Measurements from ENCODE around the gene PSEN1. TPM values are rescaled to one million over a fixed set of nuclear protein-coding genes. Genes with fewer than 3 reads are reported as not detected.

Gene PSEN1
- polyA plus RNA-seq, 1 donor (not counting 4 experiments of a cell fraction or from before 2014, with no cell fraction given): 32.6 TPM

- H3K79me2 ChIP-seq (ENCODE audit: control insufficient read depth, insufficient read depth, low read length): no peaks in the 10 kb centered on the region
- H3K4me3 ChIP-seq (ENCODE audit: control insufficient read depth in 2 of 3, extremely low read depth in 1 of 3, insufficient read depth in 2 of 3, low read depth in 1 of 3, low read length in 3 of 3): peak overlapping the region in 1 of 3 experiments; percentile 33
- peaks cover 3% of the 10 kb centered on the region for H3K9me1 ChIP-seq (ENCODE audit: control insufficient read depth, extremely low read depth, insufficient read depth, low read length)
- peaks cover 39% of the 10 kb centered on the region for H3K27me3 ChIP-seq (ENCODE audit: control insufficient read depth, extremely low read depth, insufficient read depth, low read length)
- dilution Hi-C loops (cut with MboI; ENCODE audit: extremely low pct_ligation_motif_present, low sequenced_read_pairs): no loop called here
- FAIRE-seq: peak; percentile 88
- TF ChIP-seq EZH2 (IDR thresholded peaks at IDR 0.05; ENCODE audit: low read length) (no peak), CTCF (optimal IDR thresholded peaks at IDR 0.05 in 1 of 3, IDR thresholded peaks at IDR 0.05 in 1 of 3, conservative IDR thresholded peaks at IDR 0.05 in 1 of 3; ENCODE audit: extremely low read depth in 1 of 3, insufficient read depth in 2 of 3, low read length in 3 of 3) (no peak)
- H3K4me1 ChIP-seq (ENCODE audit: control insufficient read depth, extremely low read depth, insufficient read depth, low read length): peaks cover 42% of the 10 kb centered on the region
- peak overlapping the region; percentile 4 for H2AFZ ChIP-seq (ENCODE audit: control insufficient read depth, low read length)
- H3K27ac ChIP-seq (ENCODE audit: control insufficient read depth, insufficient read depth, low read length): peak overlapping the region; percentile 33
- no peak for DNase-seq (ENCODE audit: low read depth, low spot score)
- H3K36me3 ChIP-seq (ENCODE audit: control insufficient read depth in 2 of 2, extremely low read depth in 1 of 2, insufficient read depth in 2 of 2, low read length in 2 of 2): no peaks in the 10 kb centered on the region
- no peaks in the 10 kb centered on the region for H3K9me3 ChIP-seq (ENCODE audit: control insufficient read depth, low read depth, low read length)
- H3K9ac ChIP-seq (ENCODE audit: control insufficient read depth, extremely low read depth, insufficient read depth, low read length): peak overlapping the region; percentile 53
- peak overlapping the region; percentile 45 for H3K4me2 ChIP-seq (ENCODE audit: control insufficient read depth, extremely low read depth, insufficient read depth, low read depth, low read length)
- peaks cover 3% of the 10 kb centered on the region for H4K20me1 ChIP-seq (ENCODE audit: control insufficient read depth, extremely low read depth, insufficient read depth, low read length)
Measured at GRCh38 chr14:73241481-73242165, 105.3 kb downstream of the PSEN1 start.

- no peak overlapping the region for H2AFZ ChIP-seq (ENCODE audit: control insufficient read depth, low read length)
- H3K9ac ChIP-seq (ENCODE audit: control insufficient read depth, extremely low read depth, insufficient read depth, low read length): peak overlapping the region; percentile 53
- peaks cover 6% of the 10 kb centered on the region for H3K79me2 ChIP-seq (ENCODE audit: control insufficient read depth, insufficient read depth, low read length)
- peaks cover 45% of the 10 kb centered on the region for H3K4me1 ChIP-seq (ENCODE audit: control insufficient read depth, extremely low read depth, insufficient read depth, low read length)
- no peaks in the 10 kb centered on the region for H3K36me3 ChIP-seq (ENCODE audit: control insufficient read depth in 2 of 2, extremely low read depth in 1 of 2, insufficient read depth in 2 of 2, low read length in 2 of 2)
- H3K4me2 ChIP-seq (ENCODE audit: control insufficient read depth, extremely low read depth, insufficient read depth, low read depth, low read length): peak overlapping the region; percentile 45
- dilution Hi-C loops (cut with MboI; ENCODE audit: extremely low pct_ligation_motif_present, low sequenced_read_pairs): no loop called here
- H3K9me3 ChIP-seq (ENCODE audit: control insufficient read depth, low read depth, low read length): no peaks in the 10 kb centered on the region
- peaks cover 31% of the 10 kb centered on the region for H3K27me3 ChIP-seq (ENCODE audit: control insufficient read depth, extremely low read depth, insufficient read depth, low read length)
- H3K4me3 ChIP-seq (ENCODE audit: control insufficient read depth in 2 of 3, extremely low read depth in 1 of 3, insufficient read depth in 2 of 3, low read depth in 1 of 3, low read length in 3 of 3): no peak overlapping the region
- no peak for TF ChIP-seq EZH2 (IDR thresholded peaks at IDR 0.05; ENCODE audit: low read length)
- TF ChIP-seq CTCF (optimal IDR thresholded peaks at IDR 0.05 in 1 of 3, IDR thresholded peaks at IDR 0.05 in 1 of 3, conservative IDR thresholded peaks at IDR 0.05 in 1 of 3; ENCODE audit: extremely low read depth in 1 of 3, insufficient read depth in 2 of 3, low read length in 3 of 3): no peak
- no peak overlapping the region for H3K27ac ChIP-seq (ENCODE audit: control insufficient read depth, insufficient read depth, low read length)
- H3K9me1 ChIP-seq (ENCODE audit: control insufficient read depth, extremely low read depth, insufficient read depth, low read length): peaks cover 3% of the 10 kb centered on the region
- H4K20me1 ChIP-seq (ENCODE audit: control insufficient read depth, extremely low read depth, insufficient read depth, low read length): no peaks in the 10 kb centered on the region
- FAIRE-seq: no peak
- DNase-seq (ENCODE audit: low read depth, low spot score): no peak
Measured at GRCh38 chr14:73242357-73242901, 106.1 kb downstream of the PSEN1 start.
